A549 (cell line): Measurements from ENCODE around the gene CTBP2. TPM values are rescaled to one million over a fixed set of nuclear protein-coding genes. Genes with fewer than 3 reads are reported as not detected.

Source experiments
- ATAC-seq, 2 experiments: fragments of 200-7000 bp in 1 of 2; fragments of >200 bp in 1 of 2; cut with Nextera tagmentation in 1 of 2; cut with Tn5 transposase in 1 of 2; 3 replicates each; pipeline versions ENCODE4 v1.8.0 to v1.9.1; 2018 to 2020; ENCODE audit warnings: mild to moderate bottlenecking in 1 of 2, moderate library complexity in 1 of 2
- CTCF ChIA-PET: fragments of 300-600 bp; sonication (Branson Sonifier 250); formaldehyde crosslinking; extraction: SDS; loops from one replicate; lab custom pipeline; 2021; ENCODE audit warnings: antibody characterized with exemption, inconsistent platforms; lab: Yijun Ruan, JAX
- POLR2A ChIA-PET: fragments of 350-600 bp; formaldehyde crosslinking; extraction: SDS; loops from one replicate; lab custom pipeline; 2021; ENCODE audit warnings: antibody characterized with exemption, inconsistent platforms; lab: Yijun Ruan, JAX
- DNase-seq, 2 experiments: peaks; one replicate each; pipeline versions ENCODE4 v3.0.0 to v3.0.0-alpha.2; 2011 to 2016; ENCODE audit warnings: low read depth in 1 of 2, low spot score in 1 of 2
- FAIRE-seq: peaks from 2 replicates; lab custom pipeline; 2011; peaks lifted over from hg19 to GRCh38; lab: Jason Lieb, UNC
- H3K27ac ChIP-seq, 2 experiments: fragments of >200 bp; sonication (Bioruptor Twin); formaldehyde crosslinking; 3 replicates each; pipeline ENCODE4 v1.5.1; 2016 to 2017
- H3K4me1 ChIP-seq: fragments of >200 bp; sonication (Bioruptor Twin); formaldehyde crosslinking; 3 replicates; pipeline ENCODE4 v1.6.1; 2016
- H3K4me2 ChIP-seq: fragments of >200 bp; sonication (Bioruptor Twin); formaldehyde crosslinking; 3 replicates; pipeline ENCODE4 v1.6.1; 2016
- H3K4me3 ChIP-seq: fragments of >200 bp; sonication (Bioruptor Twin); formaldehyde crosslinking; 3 replicates; pipeline ENCODE4 v1.5.1; 2016
- H3K9me3 ChIP-seq: fragments of >200 bp; sonication (Bioruptor Twin); formaldehyde crosslinking; 3 replicates; pipeline ENCODE4 v1.6.1; 2016
- CBX2 ChIP-seq: fragments of 200-600 bp; sonication (generic); IDR thresholded peaks from 2 replicates; pipeline ENCODE4 v1.6.1; 2016; ENCODE audit warnings: low read depth, mild to moderate bottlenecking, borderline replicate concordance
- CEBPB ChIP-seq, 2 experiments: fragments of >200 bp in 1 of 2; sonication (Bioruptor Twin) in 1 of 2; formaldehyde crosslinking in 1 of 2; IDR thresholded peaks; 2 replicates each; pipeline ENCODE4 v1.6.1; 2012 to 2016
- EHF ChIP-seq: fragments of 250-450 bp; sonication (Bioruptor Pico); IDR thresholded peaks from 2 replicates; pipeline ENCODE4 v1.5.0; 2020; ENCODE audit warnings: mild to moderate bottlenecking
- ESRRA ChIP-seq: fragments of 150-350 bp; IDR thresholded peaks from 2 replicates; pipeline ENCODE4 v1.6.1; 2014; ENCODE audit warnings: mild to moderate bottlenecking, low read length, borderline replicate concordance
- FOXS1 ChIP-seq: fragments of 250-450 bp; sonication (Bioruptor Pico); IDR thresholded peaks from 2 replicates; pipeline ENCODE4 v1.5.0; 2020; ENCODE audit warnings: mild to moderate bottlenecking, moderate library complexity
- HOXB13 ChIP-seq: fragments of 250-450 bp; sonication (Bioruptor Pico); IDR thresholded peaks from 2 replicates; pipeline ENCODE4 v1.5.0; 2020; ENCODE audit warnings: low read depth, mild to moderate bottlenecking, moderate library complexity
- JUNB ChIP-seq: fragments of >200 bp; sonication (Bioruptor Twin); formaldehyde crosslinking; IDR thresholded peaks from 2 replicates; pipeline ENCODE4 v1.6.1; 2016
- KDM1A ChIP-seq: fragments of 200-600 bp; sonication (generic); IDR thresholded peaks from 2 replicates; pipeline ENCODE4 v1.6.1; 2016; ENCODE audit warnings: low read depth, mild to moderate bottlenecking
- KDM5A ChIP-seq: fragments of 200-600 bp; sonication (generic); IDR thresholded peaks from 2 replicates; pipeline ENCODE4 v1.6.1; 2016; ENCODE audit warnings: antibody characterized with exemption, mild to moderate bottlenecking
- MAZ ChIP-seq: fragments of 150-350 bp; IDR thresholded peaks from 2 replicates; pipeline ENCODE4 v1.6.1; 2014; ENCODE audit warnings: antibody characterized with exemption, low read depth, low read length, borderline replicate concordance
- NFE2L2 ChIP-seq: fragments of 150-350 bp; conservative IDR thresholded peaks from 2 replicates; pipeline ENCODE4 v1.6.1; 2014; ENCODE audit warnings: low read length
- POLR2A ChIP-seq: IDR thresholded peaks from 2 replicates; pipeline ENCODE4 v1.6.1; 2012; ENCODE audit warnings: mild to moderate bottlenecking, low read length
- POLR2AphosphoS2 ChIP-seq: conservative IDR thresholded peaks from 2 replicates; pipeline ENCODE4 v1.6.1; 2012; ENCODE audit warnings: low read length, improper control_type of control experiment, inconsistent platforms
- RCOR1 ChIP-seq: fragments of 150-350 bp; IDR thresholded peaks from 2 replicates; pipeline ENCODE4 v1.6.1; 2014; ENCODE audit warnings: antibody characterized with exemption, low read length, low read depth
- RNF2 ChIP-seq: fragments of 200-600 bp; sonication (generic); IDR thresholded peaks from 2 replicates; pipeline ENCODE4 v1.6.1; 2016; ENCODE audit warnings: low read depth, mild to moderate bottlenecking, antibody characterized with exemption, moderate library complexity, borderline replicate concordance
- SMC3 ChIP-seq: fragments of >200 bp; sonication (Bioruptor Twin); formaldehyde crosslinking; IDR thresholded peaks from 3 replicates; pipeline ENCODE4 v1.6.1; 2018; ENCODE audit warnings: inconsistent platforms
- ZSCAN20 ChIP-seq: fragments of 250-450 bp; sonication (Bioruptor Pico); IDR thresholded peaks from 2 replicates; pipeline ENCODE4 v1.8.0; 2022; ENCODE audit warnings: mild to moderate bottlenecking, moderate library complexity
- WGBS: methylation state at CpG from one replicate; pipeline ENCODE4 v1.1.6; 2017; ENCODE audit errors: missing lambda C conversion rate; 5-methylcytosine and 5-hydroxymethylcytosine counted together
- polyA plus RNA-seq, 4 experiments: library from polyadenylated mRNA; depleted of rRNA in 3 of 4; stranded (reverse); fragments of >200 nt; fragmentation: RNase III in 1 of 4; extraction: RNeasy Plus Mini Kit Qiagen cat#74134 plus additional on column Dnase treatment in 1 of 4; gene quantifications; 2 replicates in 3 of 4; 3 replicates in 1 of 4; pipeline ENCODE4 v1.2.3, GENCODE V29; 2011 to 2017
- TF ChIP-seq, protein P1 (sequence below): IDR thresholded peaks from 2 replicates; pipeline ENCODE4 v1.6.1; 2012
- TF ChIP-seq, protein P2 (sequence below): IDR thresholded peaks from 2 replicates; pipeline ENCODE4 v1.6.1; 2012; ENCODE audit warnings: low read depth, borderline replicate concordance
- TF ChIP-seq, protein P3 (sequence below): fragments of 150-350 bp; IDR thresholded peaks from 2 replicates; pipeline ENCODE4 v1.6.1; 2014; ENCODE audit warnings: low read depth, mild to moderate bottlenecking, low read length
- TF ChIP-seq, protein P4 (sequence below): fragments of >200 bp; sonication (Bioruptor Twin); formaldehyde crosslinking; IDR thresholded peaks from 3 replicates; pipeline ENCODE4 v1.5.1; 2016
- TF ChIP-seq, protein P5 (sequence below): fragments of >200 bp; sonication (Bioruptor Twin); formaldehyde crosslinking; IDR thresholded peaks from 3 replicates; pipeline ENCODE4 v1.6.1; 2016
- TF ChIP-seq, protein P6 (sequence below): fragments of 450-650 bp; IDR thresholded peaks from 2 replicates; pipeline ENCODE4 v1.6.1; 2014; ENCODE audit warnings: antibody characterized with exemption
- TF ChIP-seq, protein P7 (sequence below): fragments of 250-450 bp; sonication (Bioruptor Pico); IDR thresholded peaks from 2 replicates; pipeline ENCODE4 v1.5.0; 2020; ENCODE audit warnings: low read depth, mild to moderate bottlenecking, moderate library complexity

CTBP2 gene
- polyA plus RNA-seq, 2 of the 4 experiments (the other 2 are of a cell fraction): 74.9 to 78.9 TPM

DNA sequence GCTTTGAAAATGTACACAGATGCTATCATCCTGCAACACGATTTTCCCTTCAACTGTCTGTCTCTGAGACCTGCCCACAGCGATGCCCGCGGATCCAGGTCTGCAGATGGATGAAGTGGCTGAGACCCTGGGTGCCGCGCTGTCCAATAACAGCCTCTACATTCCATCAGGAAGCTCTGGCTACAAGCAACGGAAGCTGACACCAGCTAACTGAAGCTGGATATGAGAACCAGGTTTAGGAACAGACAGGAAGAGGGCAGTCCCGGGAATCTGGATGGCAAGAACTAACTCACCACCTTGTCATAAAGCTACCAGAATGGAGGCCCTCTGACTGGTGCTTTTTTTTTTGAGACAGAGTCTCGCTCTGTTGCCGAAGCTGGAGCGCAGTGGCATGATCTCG lies 32.3 kb upstream of the CTBP2 start:
- Histone ChIP-seq H3K4me1 (no peaks in the 10 kb centered on the region), H3K4me3 (no peak overlapping the region), H3K4me2 (no peak overlapping the region), H3K9me3 (no peaks in the 10 kb centered on the region), H3K27ac (no peak overlapping the region)
- FAIRE-seq: no peak
- TF ChIP-seq, protein P1, sequence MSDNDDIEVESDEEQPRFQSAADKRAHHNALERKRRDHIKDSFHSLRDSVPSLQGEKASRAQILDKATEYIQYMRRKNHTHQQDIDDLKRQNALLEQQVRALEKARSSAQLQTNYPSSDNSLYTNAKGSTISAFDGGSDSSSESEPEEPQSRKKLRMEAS: no peak
- TF ChIP-seq MAZ: no peak
- no peak for TF ChIP-seq FOXS1 (CRISPR knock-in tag)
- TF ChIP-seq, protein P2, sequence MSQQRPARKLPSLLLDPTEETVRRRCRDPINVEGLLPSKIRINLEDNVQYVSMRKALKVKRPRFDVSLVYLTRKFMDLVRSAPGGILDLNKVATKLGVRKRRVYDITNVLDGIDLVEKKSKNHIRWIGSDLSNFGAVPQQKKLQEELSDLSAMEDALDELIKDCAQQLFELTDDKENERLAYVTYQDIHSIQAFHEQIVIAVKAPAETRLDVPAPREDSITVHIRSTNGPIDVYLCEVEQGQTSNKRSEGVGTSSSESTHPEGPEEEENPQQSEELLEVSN: no peak
- TF ChIP-seq EHF (CRISPR knock-in tag): no peak
- TF ChIP-seq CBX2: no peak
- no peak for TF ChIP-seq ESRRA
- 90% methylated on average over 12 of the region's 12 CpGs for WGBS
- DNase-seq: no peak
- POLR2A ChIA-PET: no interaction called here
- ATAC-seq: no peak
- CTCF ChIA-PET: no interaction called here

DNA sequence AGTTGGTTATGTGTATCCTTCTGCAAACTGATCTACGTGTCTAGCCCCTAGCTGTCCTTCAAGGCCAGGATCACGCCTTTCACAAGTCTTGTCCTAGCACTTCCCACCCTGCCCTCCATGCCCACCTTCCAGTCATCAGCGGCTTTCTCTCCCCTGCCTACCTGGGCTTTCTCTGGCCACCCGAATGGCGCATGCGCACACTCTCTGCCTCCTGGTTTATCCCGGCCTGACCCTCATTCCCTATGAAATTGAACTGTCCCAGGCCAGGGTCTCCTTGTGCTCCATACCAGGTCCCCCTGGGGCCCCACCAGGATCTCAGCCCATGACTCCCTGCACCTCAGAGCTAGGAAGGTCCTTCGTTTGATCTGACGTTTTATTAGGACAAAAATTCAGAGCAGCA lies 31.6 kb upstream of the CTBP2 start:
- 66% methylated on average over 9 of the region's 9 CpGs for WGBS
- Histone ChIP-seq H3K4me3 (no peak overlapping the region), H3K4me2 (no peak overlapping the region), H3K4me1 (no peaks in the 10 kb centered on the region), H3K9me3 (no peaks in the 10 kb centered on the region), H3K27ac (no peak overlapping the region)
- ATAC-seq (no peak), DNase-seq (no peak), FAIRE-seq (no peak)
- no peak for TF ChIP-seq KDM5A
- TF ChIP-seq JUNB: no peak
- TF ChIP-seq, protein P3, sequence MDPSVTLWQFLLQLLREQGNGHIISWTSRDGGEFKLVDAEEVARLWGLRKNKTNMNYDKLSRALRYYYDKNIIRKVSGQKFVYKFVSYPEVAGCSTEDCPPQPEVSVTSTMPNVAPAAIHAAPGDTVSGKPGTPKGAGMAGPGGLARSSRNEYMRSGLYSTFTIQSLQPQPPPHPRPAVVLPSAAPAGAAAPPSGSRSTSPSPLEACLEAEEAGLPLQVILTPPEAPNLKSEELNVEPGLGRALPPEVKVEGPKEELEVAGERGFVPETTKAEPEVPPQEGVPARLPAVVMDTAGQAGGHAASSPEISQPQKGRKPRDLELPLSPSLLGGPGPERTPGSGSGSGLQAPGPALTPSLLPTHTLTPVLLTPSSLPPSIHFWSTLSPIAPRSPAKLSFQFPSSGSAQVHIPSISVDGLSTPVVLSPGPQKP: no peak
- TF ChIP-seq POLR2A: no peak
- TF ChIP-seq SMC3: no peak
- no peak for TF ChIP-seq ESRRA
- no peak for TF ChIP-seq KDM1A
- POLR2A ChIA-PET: no interaction called here
- CTCF ChIA-PET: interaction anchor here (1.2 kb wide), 1 partner anchor 16 kb away, joined by 4 read pairs; no protein-coding TSS in a partner anchor

DNA sequence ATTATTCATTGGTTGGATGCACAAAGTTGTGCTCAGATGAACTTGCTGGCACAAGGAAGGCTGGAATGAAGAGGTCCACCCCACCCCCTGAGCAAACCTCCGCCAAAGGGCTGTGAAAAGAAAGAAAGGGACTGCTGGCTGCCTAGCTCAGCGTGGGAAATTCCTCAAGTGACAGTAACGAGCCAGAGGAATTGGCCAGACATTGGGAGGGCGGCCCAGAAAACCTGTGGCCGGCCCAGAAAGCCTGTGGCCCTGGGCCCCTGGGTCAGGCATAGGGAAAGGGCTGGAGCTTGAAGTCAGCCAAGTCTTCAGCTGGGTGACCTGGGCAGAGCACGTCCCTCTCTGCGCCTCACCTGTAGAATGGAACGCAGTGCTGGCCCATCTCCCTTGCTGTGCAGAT lies 30.6 kb upstream of the CTBP2 start:
- WGBS: 60% methylated on average over 6 of the region's 8 CpGs
- CTCF ChIA-PET: interaction anchor here (1.2 kb wide), 1 partner anchor 17 kb away, joined by 4 read pairs; no protein-coding TSS in a partner anchor
- Histone ChIP-seq H3K4me3 (no peak overlapping the region), H3K4me1 (no peaks in the 10 kb centered on the region), H3K9me3 (no peaks in the 10 kb centered on the region), H3K4me2 (no peak overlapping the region), H3K27ac (no peak overlapping the region)
- DNase-seq: no peak
- POLR2A ChIA-PET: no interaction called here
- FAIRE-seq: no peak
- no peak for ATAC-seq
- TF ChIP-seq ZSCAN20 (CRISPR knock-in tag): no peak
- TF ChIP-seq, protein P2: no peak
- TF ChIP-seq, protein P4, sequence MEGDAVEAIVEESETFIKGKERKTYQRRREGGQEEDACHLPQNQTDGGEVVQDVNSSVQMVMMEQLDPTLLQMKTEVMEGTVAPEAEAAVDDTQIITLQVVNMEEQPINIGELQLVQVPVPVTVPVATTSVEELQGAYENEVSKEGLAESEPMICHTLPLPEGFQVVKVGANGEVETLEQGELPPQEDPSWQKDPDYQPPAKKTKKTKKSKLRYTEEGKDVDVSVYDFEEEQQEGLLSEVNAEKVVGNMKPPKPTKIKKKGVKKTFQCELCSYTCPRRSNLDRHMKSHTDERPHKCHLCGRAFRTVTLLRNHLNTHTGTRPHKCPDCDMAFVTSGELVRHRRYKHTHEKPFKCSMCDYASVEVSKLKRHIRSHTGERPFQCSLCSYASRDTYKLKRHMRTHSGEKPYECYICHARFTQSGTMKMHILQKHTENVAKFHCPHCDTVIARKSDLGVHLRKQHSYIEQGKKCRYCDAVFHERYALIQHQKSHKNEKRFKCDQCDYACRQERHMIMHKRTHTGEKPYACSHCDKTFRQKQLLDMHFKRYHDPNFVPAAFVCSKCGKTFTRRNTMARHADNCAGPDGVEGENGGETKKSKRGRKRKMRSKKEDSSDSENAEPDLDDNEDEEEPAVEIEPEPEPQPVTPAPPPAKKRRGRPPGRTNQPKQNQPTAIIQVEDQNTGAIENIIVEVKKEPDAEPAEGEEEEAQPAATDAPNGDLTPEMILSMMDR: no peak
- TF ChIP-seq POLR2A: no peak
- no peak for TF ChIP-seq ESRRA
- TF ChIP-seq FOXS1 (CRISPR knock-in tag): no peak
- TF ChIP-seq, protein P3: no peak
- TF ChIP-seq HOXB13 (CRISPR knock-in tag): no peak
- TF ChIP-seq, protein P5, sequence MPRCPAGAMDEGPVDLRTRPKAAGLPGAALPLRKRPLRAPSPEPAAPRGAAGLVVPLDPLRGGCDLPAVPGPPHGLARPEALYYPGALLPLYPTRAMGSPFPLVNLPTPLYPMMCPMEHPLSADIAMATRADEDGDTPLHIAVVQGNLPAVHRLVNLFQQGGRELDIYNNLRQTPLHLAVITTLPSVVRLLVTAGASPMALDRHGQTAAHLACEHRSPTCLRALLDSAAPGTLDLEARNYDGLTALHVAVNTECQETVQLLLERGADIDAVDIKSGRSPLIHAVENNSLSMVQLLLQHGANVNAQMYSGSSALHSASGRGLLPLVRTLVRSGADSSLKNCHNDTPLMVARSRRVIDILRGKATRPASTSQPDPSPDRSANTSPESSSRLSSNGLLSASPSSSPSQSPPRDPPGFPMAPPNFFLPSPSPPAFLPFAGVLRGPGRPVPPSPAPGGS: no peak
- TF ChIP-seq, protein P6, sequence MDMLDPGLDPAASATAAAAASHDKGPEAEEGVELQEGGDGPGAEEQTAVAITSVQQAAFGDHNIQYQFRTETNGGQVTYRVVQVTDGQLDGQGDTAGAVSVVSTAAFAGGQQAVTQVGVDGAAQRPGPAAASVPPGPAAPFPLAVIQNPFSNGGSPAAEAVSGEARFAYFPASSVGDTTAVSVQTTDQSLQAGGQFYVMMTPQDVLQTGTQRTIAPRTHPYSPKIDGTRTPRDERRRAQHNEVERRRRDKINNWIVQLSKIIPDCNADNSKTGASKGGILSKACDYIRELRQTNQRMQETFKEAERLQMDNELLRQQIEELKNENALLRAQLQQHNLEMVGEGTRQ: no peak
- TF ChIP-seq SMC3: no peak
- TF ChIP-seq RCOR1: no peak
- no peak for TF ChIP-seq CEBPB (IDR thresholded peaks at IDR 0.05)
- no peak for TF ChIP-seq RNF2
- TF ChIP-seq POLR2AphosphoS2: no peak
- TF ChIP-seq, protein P7, sequence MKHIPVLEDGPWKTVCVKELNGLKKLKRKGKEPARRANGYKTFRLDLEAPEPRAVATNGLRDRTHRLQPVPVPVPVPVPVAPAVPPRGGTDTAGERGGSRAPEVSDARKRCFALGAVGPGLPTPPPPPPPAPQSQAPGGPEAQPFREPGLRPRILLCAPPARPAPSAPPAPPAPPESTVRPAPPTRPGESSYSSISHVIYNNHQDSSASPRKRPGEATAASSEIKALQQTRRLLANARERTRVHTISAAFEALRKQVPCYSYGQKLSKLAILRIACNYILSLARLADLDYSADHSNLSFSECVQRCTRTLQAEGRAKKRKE (CRISPR knock-in tag): no peak
- TF ChIP-seq, protein P1: no peak
- TF ChIP-seq NFE2L2: no peak
- TF ChIP-seq KDM5A: no peak
